ENCODE results near the gene NOX5. TPM values are rescaled to one million over a fixed set of nuclear protein-coding genes. Genes with fewer than 3 reads are reported as not detected.
A peak's percentile ranks its signal among the peaks of the same experiment; 100 is the strongest.

The NOX5 gene
- total and polyA plus RNA-seq, 2 experiments from 2014 or later: 0.12 to 0.39 TPM

GRCh38 chr15:69092159-69092558, 77.7 kb downstream of the NOX5 start:
- no peak for TF ChIP-seq CTCF (IDR thresholded peaks at IDR 0.05; ENCODE audit: low read depth, low read length)
- no peaks in the 10 kb centered on the region for H3K36me3 ChIP-seq
- peak in 1 of 2 donors; percentile 80 for DNase-seq (ENCODE audit: low read depth in 1 of 2, low spot score in 1 of 2)
- H3K4me1 ChIP-seq (ENCODE audit: low read depth): no peaks in the 10 kb centered on the region
- peaks cover 38% of the 10 kb centered on the region for H3K27me3 ChIP-seq
- no peaks in the 10 kb centered on the region for H3K9me3 ChIP-seq (ENCODE audit: low read depth)
- H3K4me3 ChIP-seq: no peak overlapping the region
- H3K27ac ChIP-seq: no peak overlapping the region

- TF ChIP-seq CTCF (IDR thresholded peaks at IDR 0.05; ENCODE audit: low read depth, low read length): no peak
- Histone ChIP-seq H3K27me3 (peaks cover 29% of the 10 kb centered on the region), H3K4me3 (no peak overlapping the region), H3K36me3 (no peaks in the 10 kb centered on the region), H3K27ac (no peak overlapping the region), H3K4me1 (ENCODE audit: low read depth) (no peaks in the 10 kb centered on the region), H3K9me3 (ENCODE audit: low read depth) (no peaks in the 10 kb centered on the region)
- DNase-seq (ENCODE audit: low read depth in 1 of 2, low spot score in 1 of 2): peak in 1 of 2 donors; percentile 65
Observed at GRCh38 chr15:69093127-69093526, 78.6 kb downstream of the NOX5 start.

- Histone ChIP-seq H3K36me3 (no peaks in the 10 kb centered on the region), H3K27me3 (peaks cover 24% of the 10 kb centered on the region), H3K27ac (no peak overlapping the region), H3K4me1 (ENCODE audit: low read depth) (no peaks in the 10 kb centered on the region), H3K9me3 (ENCODE audit: low read depth) (no peaks in the 10 kb centered on the region), H3K4me3 (no peak overlapping the region)
- TF ChIP-seq CTCF (IDR thresholded peaks at IDR 0.05; ENCODE audit: low read depth, low read length): no peak
- no peak for DNase-seq (ENCODE audit: low read depth in 1 of 2, low spot score in 1 of 2)
Observed at GRCh38 chr15:69093614-69094013, 79.1 kb downstream of the NOX5 start.

GRCh38 chr15:69094124-69094921, 79.8 kb downstream of the NOX5 start:
- TF ChIP-seq CTCF (IDR thresholded peaks at IDR 0.05; ENCODE audit: low read depth, low read length): no peak
- Histone ChIP-seq H3K4me1 (ENCODE audit: low read depth) (no peaks in the 10 kb centered on the region), H3K9me3 (ENCODE audit: low read depth) (no peaks in the 10 kb centered on the region), H3K4me3 (no peak overlapping the region), H3K27me3 (peaks cover 17% of the 10 kb centered on the region), H3K36me3 (no peaks in the 10 kb centered on the region), H3K27ac (no peak overlapping the region)
- DNase-seq (ENCODE audit: low read depth in 1 of 2, low spot score in 1 of 2): no peak

- Histone ChIP-seq H3K9me3 (ENCODE audit: low read depth) (no peaks in the 10 kb centered on the region), H3K27ac (no peak overlapping the region), H3K27me3 (peaks cover 9% of the 10 kb centered on the region), H3K36me3 (no peaks in the 10 kb centered on the region), H3K4me1 (ENCODE audit: low read depth) (no peaks in the 10 kb centered on the region), H3K4me3 (no peak overlapping the region)
- DNase-seq (ENCODE audit: low read depth in 1 of 2, low spot score in 1 of 2): no peak
- TF ChIP-seq CTCF (IDR thresholded peaks at IDR 0.05; ENCODE audit: low read depth, low read length): no peak
Observed at GRCh38 chr15:69095274-69095673, 80.8 kb downstream of the NOX5 start.

All from cardiac muscle cell (in vitro differentiated cells and primary cell).